Mesenchymal stem cell (in vitro differentiated cells and primary cell): Measurements from ENCODE around the gene C1R.

Experiments used
- DNase-seq: peaks from one replicate; pipeline ENCODE4 v3.0.0-alpha.2; 2013
- H2AFZ ChIP-seq: one replicate; pipeline ENCODE4 v1.6.1; 2013; ENCODE audit warnings: low read depth, mild to moderate bottlenecking, control low read depth, inconsistent platforms, low read length, moderate library complexity
- H2AK5ac ChIP-seq: 2 replicates; pipeline ENCODE4 v1.6.1; 2013; ENCODE audit warnings: low read length, moderate library complexity, mild to moderate bottlenecking, inconsistent platforms; ENCODE audit not compliant: severe bottlenecking
- H2BK120ac ChIP-seq: one replicate; pipeline ENCODE4 v1.6.1; 2013; ENCODE audit warnings: low read depth, mild to moderate bottlenecking, inconsistent platforms, low read length, moderate library complexity
- H2BK12ac ChIP-seq, 2 experiments: one replicate each; pipeline ENCODE4 v1.6.1; 2013; ENCODE audit warnings: inconsistent platforms in 2 of 2, low read length in 2 of 2, mild to moderate bottlenecking in 2 of 2, moderate library complexity in 2 of 2, control low read depth in 1 of 2
- H2BK15ac ChIP-seq: one replicate; pipeline ENCODE4 v1.6.1; 2013; ENCODE audit warnings: mild to moderate bottlenecking, low read depth, inconsistent platforms; ENCODE audit not compliant: poor library complexity, severe bottlenecking
- H2BK5ac ChIP-seq: 2 replicates; pipeline ENCODE4 v1.6.1; 2013; ENCODE audit warnings: low read depth, mild to moderate bottlenecking, low read length, control low read depth, inconsistent platforms; ENCODE audit not compliant: poor library complexity, severe bottlenecking
- H3K14ac ChIP-seq, 2 experiments: one replicate each; pipeline ENCODE4 v1.6.1; 2013; ENCODE audit warnings: inconsistent platforms in 2 of 2, low read length in 2 of 2, control low read depth in 1 of 2, mild to moderate bottlenecking in 1 of 2, moderate library complexity in 1 of 2
- H3K18ac ChIP-seq, 2 experiments: one replicate each; pipeline ENCODE4 v1.6.1; 2013; ENCODE audit warnings: inconsistent platforms in 2 of 2, low read length in 2 of 2, control low read depth in 1 of 2, low read depth in 1 of 2, mild to moderate bottlenecking in 1 of 2
- H3K23ac ChIP-seq, 2 experiments: one replicate each; pipeline ENCODE4 v1.6.1; 2013; ENCODE audit warnings: inconsistent platforms in 2 of 2, low read length in 2 of 2, mild to moderate bottlenecking in 2 of 2, moderate library complexity in 2 of 2, control low read depth in 1 of 2
- H3K27ac ChIP-seq: 2 replicates; pipeline ENCODE4 v1.5.1; 2013; ENCODE audit warnings: mild to moderate bottlenecking, moderate library complexity, low read length, control low read depth, inconsistent platforms; ENCODE audit not compliant: poor library complexity, severe bottlenecking
- H3K27me3 ChIP-seq, 2 experiments: 2 replicates each; pipeline versions ENCODE4 v1.6.1 to v1.7.0; 2013; ENCODE audit warnings: low read length in 2 of 2, mild to moderate bottlenecking in 2 of 2, moderate library complexity in 2 of 2, control low read depth in 1 of 2, inconsistent platforms in 1 of 2; ENCODE audit not compliant: control insufficient read depth in 1 of 2, insufficient read depth in 1 of 2
- H3K36me3 ChIP-seq, 2 experiments: 2 replicates each; pipeline versions ENCODE4 v1.6.1 to v1.7.0; 2013; ENCODE audit warnings: low read length in 2 of 2, control low read depth in 1 of 2, inconsistent platforms in 1 of 2, low read depth in 1 of 2, mild to moderate bottlenecking in 1 of 2; ENCODE audit not compliant: insufficient read depth in 2 of 2, control insufficient read depth in 1 of 2
- H3K4ac ChIP-seq, 2 experiments: one replicate each; pipeline ENCODE4 v1.6.1; 2013; ENCODE audit warnings: inconsistent platforms in 2 of 2, low read length in 2 of 2, mild to moderate bottlenecking in 2 of 2, moderate library complexity in 2 of 2, control low read depth in 1 of 2, low read depth in 1 of 2
- H3K4me1 ChIP-seq: 2 replicates; pipeline ENCODE4 v1.6.1; 2013; ENCODE audit warnings: low read depth, low read length, control low read depth; ENCODE audit not compliant: control insufficient read depth, insufficient read depth
- H3K4me2 ChIP-seq: 2 replicates; pipeline ENCODE4 v1.6.1; 2013; ENCODE audit warnings: low read length, mild to moderate bottlenecking, inconsistent platforms; ENCODE audit not compliant: poor library complexity, severe bottlenecking
- H3K4me3 ChIP-seq, 2 experiments: 2 replicates each; pipeline versions ENCODE4 v1.5.1 to v1.7.0; 2013; ENCODE audit warnings: low read length in 2 of 2, mild to moderate bottlenecking in 2 of 2, control low read depth in 1 of 2, low read depth in 1 of 2; ENCODE audit not compliant: insufficient read depth in 1 of 2
- H3K79me1 ChIP-seq: replicated peaks from 2 replicates; pipeline ENCODE4 v1.6.1; 2013; ENCODE audit warnings: mild to moderate bottlenecking, control low read depth, low read length, inconsistent platforms; ENCODE audit not compliant: poor library complexity, severe bottlenecking
- H3K9ac ChIP-seq: 2 replicates; pipeline ENCODE4 v1.7.0; 2013; ENCODE audit warnings: mild to moderate bottlenecking, low read length, moderate library complexity
- H3K9me3 ChIP-seq: 2 replicates; pipeline ENCODE4 v1.7.0; 2013; ENCODE audit warnings: mild to moderate bottlenecking, low read length; ENCODE audit not compliant: control insufficient read depth
- H4K8ac ChIP-seq: one replicate; pipeline ENCODE4 v1.6.1; 2013; ENCODE audit warnings: inconsistent platforms, mild to moderate bottlenecking, low read length, moderate library complexity
- H4K91ac ChIP-seq: one replicate; pipeline ENCODE4 v1.6.1; 2013; ENCODE audit warnings: mild to moderate bottlenecking, low read length, inconsistent platforms
- WGBS: methylation state at CpG from one replicate; pipeline ENCODE4 v1.1.7; 2013; ENCODE audit warnings: mixed read lengths; 5-methylcytosine and 5-hydroxymethylcytosine counted together

C1R gene

DNA sequence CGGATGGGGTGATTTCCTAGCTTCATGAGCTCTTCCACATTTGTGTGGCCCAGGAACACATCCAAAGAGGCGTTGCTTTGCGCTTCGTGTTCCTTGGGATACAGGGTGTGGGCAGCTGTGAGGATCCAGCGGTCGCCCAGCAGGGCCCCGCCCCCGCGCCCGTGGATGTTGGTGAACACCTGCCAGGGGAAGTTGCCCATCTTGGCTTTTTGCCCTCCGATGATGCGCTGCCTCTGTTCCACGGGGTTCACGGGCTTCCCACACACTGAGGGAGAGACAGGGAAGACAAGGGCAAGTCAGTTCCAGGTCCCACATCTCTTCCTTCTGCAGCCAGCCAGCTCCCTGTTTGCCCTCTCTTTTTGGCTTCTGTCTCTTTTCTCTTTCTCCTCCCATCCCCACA, 11.2 kb downstream of the C1R start:
- no peaks in the 10 kb centered on the region for H3K9me3 ChIP-seq
- no peak overlapping the region for H2BK5ac ChIP-seq
- H4K91ac ChIP-seq, result peak overlapping the region; percentile 14
- H2BK120ac ChIP-seq, result no peak overlapping the region
- H3K18ac ChIP-seq, result peak overlapping the region in 1 of 2 experiments; percentile 72
- H3K14ac ChIP-seq, result no peak overlapping the region
- no peak overlapping the region for H2AFZ ChIP-seq
- no peak for DNase-seq
- H4K8ac ChIP-seq, result no peak overlapping the region
- no peaks in the 10 kb centered on the region for H3K79me1 ChIP-seq
- H2BK12ac ChIP-seq, result peak overlapping the region in 1 of 2 experiments; percentile 89
- no peak overlapping the region for H3K23ac ChIP-seq
- H3K4me1 ChIP-seq, result peaks cover 5% of the 10 kb centered on the region
- H3K9ac ChIP-seq, result no peak overlapping the region
- no peak overlapping the region for H3K4ac ChIP-seq
- peaks cover 0 to 53% of the 10 kb centered on the region in 2 experiments for H3K36me3 ChIP-seq
- WGBS, result 96% methylated on average over 14 of the region's 14 CpGs
- H3K27ac ChIP-seq, result no peak overlapping the region
- no peaks in the 10 kb centered on the region for H3K27me3 ChIP-seq
- no peak overlapping the region for H2AK5ac ChIP-seq
- no peak overlapping the region for H2BK15ac ChIP-seq
- no peak overlapping the region for H3K4me2 ChIP-seq
- H3K4me3 ChIP-seq, result no peak overlapping the region

DNA sequence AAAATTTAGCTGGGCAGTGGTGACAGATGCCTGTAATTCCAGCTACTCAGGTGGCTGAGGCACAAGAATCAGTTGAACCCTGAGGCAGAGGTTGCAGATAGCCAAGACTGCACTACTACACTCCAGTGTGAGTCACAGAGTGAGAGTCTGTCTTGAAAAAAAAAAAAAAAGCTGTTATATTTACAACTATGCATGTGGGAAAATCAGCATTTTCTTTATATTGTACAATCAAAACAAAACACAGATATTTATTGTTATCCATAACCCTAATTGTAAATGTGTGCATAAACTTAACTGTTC, 12.5 kb downstream of the C1R start:
- no peak overlapping the region for H3K4me3 ChIP-seq
- H3K4me2 ChIP-seq, result no peak overlapping the region
- H3K23ac ChIP-seq, result no peak overlapping the region
- no peaks in the 10 kb centered on the region for H3K79me1 ChIP-seq
- H3K14ac ChIP-seq, result no peak overlapping the region
- peaks cover 5% of the 10 kb centered on the region for H3K4me1 ChIP-seq
- peak overlapping the region; percentile 14 for H4K8ac ChIP-seq
- H3K4ac ChIP-seq, result peak overlapping the region in 1 of 2 experiments; percentile 55
- no peaks in the 10 kb centered on the region for H3K27me3 ChIP-seq
- no peak overlapping the region for H2BK5ac ChIP-seq
- DNase-seq, result peak; percentile 82
- no peak overlapping the region for H4K91ac ChIP-seq
- H2AFZ ChIP-seq, result no peak overlapping the region
- no peak overlapping the region for H2AK5ac ChIP-seq
- H2BK15ac ChIP-seq, result no peak overlapping the region
- peaks cover 0 to 40% of the 10 kb centered on the region in 2 experiments for H3K36me3 ChIP-seq
- H3K18ac ChIP-seq, result peak overlapping the region in 1 of 2 experiments; percentile 52
- H3K9me3 ChIP-seq, result no peaks in the 10 kb centered on the region
- H3K9ac ChIP-seq, result peak overlapping the region; percentile 72
- no peak overlapping the region for H2BK120ac ChIP-seq
- peak overlapping the region; percentile 81 for H3K27ac ChIP-seq
- no peak overlapping the region for H2BK12ac ChIP-seq

DNA sequence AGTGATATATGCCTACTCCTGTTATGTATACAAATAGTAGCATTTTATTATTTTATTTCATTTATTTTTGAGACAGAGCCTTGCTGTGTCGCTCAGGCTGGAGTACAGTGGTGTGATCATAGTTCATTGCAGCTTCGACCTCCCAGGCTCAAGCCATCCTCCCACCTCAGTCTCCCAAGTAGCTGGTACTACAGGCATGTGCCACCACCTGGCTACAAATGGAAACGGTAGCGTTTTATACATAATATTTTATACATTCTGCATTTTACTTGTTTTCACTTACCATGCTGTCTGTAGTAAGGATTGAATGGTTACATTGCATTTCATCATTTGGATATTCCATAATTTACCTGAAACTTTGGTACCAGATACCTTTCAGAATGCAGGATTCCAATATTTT, 14.1 kb downstream of the C1R start:
- H3K79me1 ChIP-seq, result no peaks in the 10 kb centered on the region
- no peak overlapping the region for H2BK5ac ChIP-seq
- no peak overlapping the region for H4K91ac ChIP-seq
- no peak overlapping the region for H4K8ac ChIP-seq
- H3K4ac ChIP-seq, result no peak overlapping the region
- H3K4me3 ChIP-seq, result no peak overlapping the region
- H3K27me3 ChIP-seq, result no peaks in the 10 kb centered on the region
- H3K14ac ChIP-seq, result no peak overlapping the region
- H2AFZ ChIP-seq, result no peak overlapping the region
- H3K4me1 ChIP-seq, result peaks cover 5% of the 10 kb centered on the region
- DNase-seq, result no peak
- H3K18ac ChIP-seq, result no peak overlapping the region
- H3K23ac ChIP-seq, result no peak overlapping the region
- no peak overlapping the region for H3K4me2 ChIP-seq
- no peak overlapping the region for H2BK12ac ChIP-seq
- H3K27ac ChIP-seq, result no peak overlapping the region
- 96% methylated on average over 2 of the region's 4 CpGs for WGBS
- no peak overlapping the region for H2BK15ac ChIP-seq
- no peak overlapping the region for H2AK5ac ChIP-seq
- H3K9me3 ChIP-seq, result no peaks in the 10 kb centered on the region
- H2BK120ac ChIP-seq, result no peak overlapping the region
- H3K9ac ChIP-seq, result no peak overlapping the region
- peaks cover 0 to 32% of the 10 kb centered on the region in 2 experiments for H3K36me3 ChIP-seq

DNA sequence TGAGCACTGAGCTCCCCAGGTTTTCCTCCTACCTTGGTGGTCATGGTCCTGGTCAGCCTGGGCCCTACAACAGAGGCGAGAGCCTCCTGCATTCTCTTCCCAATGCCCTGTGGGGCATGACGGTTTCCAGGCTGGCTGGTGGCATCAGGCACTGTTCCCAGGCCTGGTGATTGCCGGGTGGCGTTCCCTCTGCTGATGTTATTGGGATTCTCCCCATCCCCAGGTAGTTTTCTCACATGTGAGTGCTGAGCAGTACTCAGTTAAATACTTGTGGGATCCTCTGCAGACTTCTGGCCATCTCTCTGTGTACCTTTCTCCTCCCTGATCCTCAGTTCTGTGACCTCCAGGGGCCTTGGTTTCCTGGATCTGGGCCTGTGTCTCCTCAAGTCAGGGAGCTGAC, 15.8 kb downstream of the C1R start:
- H3K18ac ChIP-seq, result peak overlapping the region in 1 of 2 experiments; percentile 81
- no peaks in the 10 kb centered on the region for H3K27me3 ChIP-seq
- peak overlapping the region in 1 of 2 experiments; percentile 47 for H3K4ac ChIP-seq
- H3K36me3 ChIP-seq, result peaks cover 0 to 17% of the 10 kb centered on the region in 2 experiments
- peak overlapping the region; percentile 43 for H4K91ac ChIP-seq
- H2BK12ac ChIP-seq, result peak overlapping the region; percentile 37 to 78
- H3K79me1 ChIP-seq, result no peaks in the 10 kb centered on the region
- DNase-seq, result no peak
- H3K9me3 ChIP-seq, result no peaks in the 10 kb centered on the region
- H4K8ac ChIP-seq, result no peak overlapping the region
- H2BK5ac ChIP-seq, result no peak overlapping the region
- H2BK15ac ChIP-seq, result no peak overlapping the region
- 90% methylated on average over 4 of the region's 4 CpGs for WGBS
- H3K14ac ChIP-seq, result no peak overlapping the region
- H3K23ac ChIP-seq, result no peak overlapping the region
- H3K4me3 ChIP-seq, result peak overlapping the region in 1 of 2 experiments; percentile 13
- H2AFZ ChIP-seq, result no peak overlapping the region
- no peak overlapping the region for H3K9ac ChIP-seq
- H3K4me1 ChIP-seq, result peaks cover 5% of the 10 kb centered on the region
- no peak overlapping the region for H2AK5ac ChIP-seq
- H3K4me2 ChIP-seq, result no peak overlapping the region
- H2BK120ac ChIP-seq, result peak overlapping the region; percentile 81
- no peak overlapping the region for H3K27ac ChIP-seq
